Testis (tissue), 3 donors: ENCODE results near the gene YAE1. TPM values are rescaled to one million over a fixed set of nuclear protein-coding genes. Genes with fewer than 3 reads are reported as not detected.

Experiments
- DNase-seq: peaks from one replicate; pipeline ENCODE4 v3.0.0-alpha.2; 2019
- H3K27ac ChIP-seq, 2 donors: fragments of 200-600 bp; sonication (generic); one replicate each; pipeline ENCODE4 v1.5.1; 2019
- H3K27me3 ChIP-seq: fragments of 200-600 bp; sonication (generic); one replicate; pipeline ENCODE4 v1.5.1; 2019
- H3K36me3 ChIP-seq: fragments of 200-600 bp; sonication (generic); one replicate; pipeline ENCODE4 v1.5.1; 2017; ENCODE audit warnings: low read depth; ENCODE audit errors: missing control alignments
- H3K4me1 ChIP-seq: fragments of 200-600 bp; sonication (generic); one replicate; pipeline ENCODE4 v1.5.1; 2019
- H3K4me3 ChIP-seq, 2 donors: fragments of 200-600 bp; sonication (generic); one replicate each; pipeline ENCODE4 v1.5.1; 2017 to 2019
- H3K9me3 ChIP-seq: fragments of 200-600 bp; sonication (generic); one replicate; pipeline ENCODE4 v1.5.1; 2017
- CTCF ChIP-seq, 3 experiments: fragments of 450-650 bp in 2 of 3; fragments of 200-600 bp in 1 of 3; sonication (generic) in 1 of 3; IDR thresholded peaks; one replicate each; pipeline ENCODE4 v1.5.1; 2016 to 2019; ENCODE audit warnings: antibody characterized with exemption in 3 of 3, mild to moderate bottlenecking in 2 of 3, moderate library complexity in 1 of 3
- POLR2A ChIP-seq: fragments of 450-650 bp; IDR thresholded peaks from one replicate; pipeline ENCODE4 v1.6.1; 2017; ENCODE audit warnings: antibody characterized with exemption, mild to moderate bottlenecking, moderate library complexity
- WGBS, 2 donors: methylation state at CpG; one replicate each; pipeline ENCODE4 v1.1.5; 2018; 5-methylcytosine and 5-hydroxymethylcytosine counted together
- intact Hi-C: fragments of 100-400 bp; cut with DNase I; formaldehyde crosslinking; loops from one replicate; pipeline ENCODE4 v1.15.1; 2023; ENCODE audit warnings: low total_unique reads
- polyA plus RNA-seq: library from polyadenylated mRNA; stranded (reverse); fragments of 350-450 nt; fragmentation: Illumina TruSeq; extraction: RNeasy Lipid Tissue Mini Kit (QIAGEN cat#74804); gene quantifications from one replicate; pipeline ENCODE4 v1.2.3, GENCODE V29; 2014; ENCODE audit warnings: low read depth, low replicate concordance; ENCODE audit not compliant: insufficient read depth
- total RNA-seq, 2 donors: library from RNA; depleted of rRNA; stranded (reverse); fragments of >200 nt; gene quantifications; one replicate each; pipeline ENCODE4 v1.2.3, GENCODE V29; 2016

The YAE1 gene
- total and polyA plus RNA-seq, 3 donors from 2014 or later, result 28.5 to 39.0 (median 32.0) TPM

- no peaks in the 10 kb centered on the region for H3K36me3 ChIP-seq
- no peak for TF ChIP-seq POLR2A
- TF ChIP-seq CTCF (IDR thresholded peaks at IDR 0.05), result no peak
- no peaks in the 10 kb centered on the region for H3K9me3 ChIP-seq
- 68 to 70% methylated on average over 7 of the region's 7 CpGs for WGBS, 2 donors
- no peaks in the 10 kb centered on the region for H3K27me3 ChIP-seq
- intact Hi-C loops, result no loop called here
- H3K27ac ChIP-seq, result no peak overlapping the region
- no peaks in the 10 kb centered on the region for H3K4me1 ChIP-seq
- H3K4me3 ChIP-seq, result no peak overlapping the region
- no peak for DNase-seq
Measured at GRCh38 chr7:39530971-39531370, 35.2 kb upstream of the YAE1 start.

DNA sequence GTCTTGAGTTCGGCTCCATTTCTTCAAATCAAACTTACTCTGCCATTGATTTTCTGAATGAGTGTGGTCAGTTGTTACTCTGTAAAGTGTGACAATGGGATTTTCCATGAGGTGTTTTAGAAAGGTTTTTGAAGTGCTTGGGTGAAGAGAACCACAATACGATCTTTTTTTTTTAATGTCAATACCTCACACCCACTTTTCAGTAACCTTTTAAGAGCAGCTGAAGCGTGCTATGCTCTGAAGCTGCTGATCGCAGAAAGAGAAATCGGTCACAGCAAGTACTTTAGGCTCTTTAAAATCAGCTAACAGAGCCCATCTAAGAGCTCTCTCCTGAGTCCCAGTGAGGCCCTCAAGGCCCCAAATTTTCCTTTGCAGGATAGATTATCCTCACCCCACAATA lies 34.4 kb upstream of the YAE1 start:
- H3K27ac ChIP-seq, result no peak overlapping the region
- H3K9me3 ChIP-seq, result no peaks in the 10 kb centered on the region
- no peaks in the 10 kb centered on the region for H3K27me3 ChIP-seq
- intact Hi-C loops, result no loop called here
- WGBS, 2 donors, result 93% methylated on average over 5 of the region's 5 CpGs
- DNase-seq, result no peak
- TF ChIP-seq POLR2A (no peak), CTCF (IDR thresholded peaks at IDR 0.05) (no peak)
- no peak overlapping the region for H3K4me3 ChIP-seq
- no peaks in the 10 kb centered on the region for H3K36me3 ChIP-seq
- no peaks in the 10 kb centered on the region for H3K4me1 ChIP-seq

DNA sequence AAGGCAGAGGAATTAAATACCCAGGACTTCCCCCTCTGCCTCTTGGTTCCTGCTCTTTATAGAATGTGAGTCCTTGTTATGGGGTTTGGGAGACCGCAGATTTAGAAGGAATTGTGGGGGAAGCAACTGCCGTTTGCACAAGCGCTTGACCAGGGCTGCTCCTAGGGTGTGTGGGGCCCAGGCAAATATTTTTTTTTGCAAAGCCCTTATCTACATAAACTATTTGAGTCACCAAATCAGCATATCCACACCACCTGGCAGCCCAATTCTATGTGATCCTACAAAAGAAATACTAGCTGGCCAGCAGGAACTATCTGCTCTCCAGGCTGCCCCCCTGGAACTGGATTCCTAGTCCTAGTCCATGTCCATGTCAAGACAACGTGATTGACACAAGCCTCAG lies 33.4 kb upstream of the YAE1 start:
- H3K4me3 ChIP-seq, result no peak overlapping the region
- intact Hi-C loops, result no loop called here
- no peaks in the 10 kb centered on the region for H3K27me3 ChIP-seq
- no peaks in the 10 kb centered on the region for H3K36me3 ChIP-seq
- H3K4me1 ChIP-seq, result no peaks in the 10 kb centered on the region
- no peak overlapping the region for H3K27ac ChIP-seq
- TF ChIP-seq CTCF (IDR thresholded peaks at IDR 0.05) (no peak), POLR2A (no peak)
- no peaks in the 10 kb centered on the region for H3K9me3 ChIP-seq
- 93 to 95% methylated on average over 4 of the region's 4 CpGs for WGBS, 2 donors
- no peak for DNase-seq

DNA sequence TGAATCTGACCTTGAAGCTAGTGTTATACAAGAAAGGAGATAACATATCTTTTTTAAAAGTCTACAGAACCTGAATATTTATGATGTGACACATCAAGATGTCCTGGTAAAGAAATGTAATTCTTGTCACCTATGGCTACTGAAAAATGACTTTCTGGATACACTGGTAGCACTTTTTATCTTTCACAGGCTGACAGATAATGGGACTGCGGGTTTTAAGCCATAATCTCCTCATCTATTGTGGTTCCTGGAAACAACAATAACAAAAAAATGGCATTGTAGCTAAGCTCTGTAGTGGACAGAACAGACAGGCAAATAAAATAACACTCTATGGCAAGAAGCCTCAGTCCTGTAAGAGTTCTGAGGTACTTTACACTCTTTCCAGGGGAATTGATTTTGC lies 31.6 kb upstream of the YAE1 start:
- no peak overlapping the region for H3K4me3 ChIP-seq
- H3K27me3 ChIP-seq, result no peaks in the 10 kb centered on the region
- no peaks in the 10 kb centered on the region for H3K9me3 ChIP-seq
- intact Hi-C loops, result no loop called here
- no peaks in the 10 kb centered on the region for H3K36me3 ChIP-seq
- no peak for DNase-seq
- H3K27ac ChIP-seq, result no peak overlapping the region
- WGBS, 2 donors, result 52 to 74% methylated on average over 1 of the region's 1 CpG
- no peaks in the 10 kb centered on the region for H3K4me1 ChIP-seq
- no peak for TF ChIP-seq CTCF (IDR thresholded peaks at IDR 0.05)
- TF ChIP-seq POLR2A, result no peak

DNA sequence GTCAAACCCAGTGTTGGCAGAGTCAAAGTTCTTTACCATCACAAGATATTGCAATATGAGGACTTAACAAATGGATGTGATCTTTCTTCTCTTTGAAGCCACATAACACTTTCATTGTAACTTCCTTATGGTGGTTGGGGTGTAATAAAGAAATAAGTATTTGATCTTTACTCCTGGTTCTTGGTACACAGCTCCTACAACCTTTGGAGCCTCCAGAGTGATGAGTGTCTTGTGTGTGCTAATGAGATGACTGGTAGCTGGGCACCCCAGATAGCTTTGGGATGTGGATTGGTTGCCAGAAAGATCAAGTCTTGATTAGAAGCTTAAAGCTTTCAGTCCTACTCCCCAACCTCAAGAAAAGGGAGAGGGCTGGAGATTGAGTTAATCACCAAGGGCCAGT lies 31.1 kb upstream of the YAE1 start:
- Histone ChIP-seq H3K9me3 (no peaks in the 10 kb centered on the region), H3K27me3 (no peaks in the 10 kb centered on the region), H3K27ac (no peak overlapping the region), H3K36me3 (no peaks in the 10 kb centered on the region), H3K4me3 (no peak overlapping the region), H3K4me1 (no peaks in the 10 kb centered on the region)
- DNase-seq, result no peak
- no peak for TF ChIP-seq POLR2A
- no peak for TF ChIP-seq CTCF (IDR thresholded peaks at IDR 0.05)
- intact Hi-C loops, result no loop called here
